PFSK-1 (cell line): Measurements from ENCODE around the gene PPARGC1A.

Source experiments
- POLR2AphosphoS5 ChIP-seq: IDR thresholded peaks from 2 replicates; pipeline ENCODE4 v1.6.1; 2012; ENCODE audit warnings: low read depth, mild to moderate bottlenecking, control low read depth, low read length, moderate library complexity
- REST ChIP-seq, 2 experiments: IDR thresholded peaks; 2 replicates each; pipeline versions ENCODE4 v1.6.1 to v1.8.0; 2011 to 2012; ENCODE audit warnings: low read depth in 2 of 2, low read length in 2 of 2, control low read depth in 1 of 2, inconsistent platforms in 1 of 2, mild to moderate bottlenecking in 1 of 2, moderate library complexity in 1 of 2; ENCODE audit not compliant: insufficient read depth in 1 of 2

- TF ChIP-seq REST (IDR thresholded peaks at IDR 0.05; ENCODE audit: insufficient read depth in 1 of 2, low read depth in 2 of 2, low read length in 2 of 2) (no peak), POLR2AphosphoS5 (no peak)
Measured at GRCh38 chr4:23769406-23769805, 120.4 kb downstream of the PPARGC1A start.
